CD14-positive monocyte (primary cell): Measurements from ENCODE around the gene SCYL1. TPM values are rescaled to one million over a fixed set of nuclear protein-coding genes. Genes with fewer than 3 reads are reported as not detected.
A peak's percentile ranks its signal among the peaks of the same experiment; 100 is the strongest.

ENCODE experiments used
- DNase-seq, 3 donors: peaks; one replicate each; pipeline ENCODE4 v3.0.0-alpha.2; 2011 to 2022
- H2AFZ ChIP-seq: 2 replicates; pipeline ENCODE4 v1.6.0; 2012; ENCODE audit warnings: mild to moderate bottlenecking, low read depth, low read length, inconsistent platforms; ENCODE audit not compliant: insufficient read depth, poor library complexity, severe bottlenecking
- H3K27ac ChIP-seq, 2 donors: 1 replicate in 1 of 2; 2 replicates in 1 of 2; pipeline ENCODE4 v1.5.1; 2012 to 2013; ENCODE audit warnings: low read length in 2 of 2, control low read depth in 1 of 2, inconsistent platforms in 1 of 2, low read depth in 1 of 2, mild to moderate bottlenecking in 1 of 2
- H3K27me3 ChIP-seq, 2 donors: one replicate each; pipeline versions ENCODE4 v1.6.0 to v1.6.1; 2011 to 2013; ENCODE audit warnings: low read length in 2 of 2; ENCODE audit not compliant: control insufficient read depth in 2 of 2, insufficient read depth in 2 of 2
- H3K36me3 ChIP-seq, 2 donors: replicated peaks in 1 of 2; 1 replicate in 1 of 2; 2 replicates in 1 of 2; pipeline versions ENCODE4 v1.5.1 to v1.6.1; 2012 to 2013; ENCODE audit warnings: low read length in 2 of 2, control low read depth in 1 of 2, inconsistent platforms in 1 of 2, mild to moderate bottlenecking in 1 of 2; ENCODE audit not compliant: insufficient read depth in 2 of 2, control insufficient read depth in 1 of 2
- H3K4me1 ChIP-seq, 2 donors: 1 replicate in 1 of 2; 2 replicates in 1 of 2; pipeline versions ENCODE4 v1.5.1 to v1.6.1; 2012 to 2013; ENCODE audit warnings: low read length in 2 of 2, control low read depth in 1 of 2, inconsistent platforms in 1 of 2, mild to moderate bottlenecking in 1 of 2, moderate library complexity in 1 of 2; ENCODE audit not compliant: insufficient read depth in 2 of 2, control insufficient read depth in 1 of 2
- H3K4me2 ChIP-seq: replicated peaks from 2 replicates; pipeline ENCODE3; 2012; ENCODE audit warnings: low read length, moderate library complexity, mild to moderate bottlenecking; ENCODE audit not compliant: poor library complexity, severe bottlenecking; ENCODE audit errors: extremely low read depth
- H3K4me3 ChIP-seq, 3 experiments: fragments of 200-600 bp in 1 of 3; sonication (generic) in 1 of 3; replicated peaks in 1 of 3; 1 replicate in 2 of 3; 2 replicates in 1 of 3; pipeline ENCODE4 v1.5.1; 2011 to 2013; ENCODE audit warnings: low read length in 3 of 3, mild to moderate bottlenecking in 3 of 3, control low read depth in 2 of 3, low read depth in 2 of 3, inconsistent platforms in 1 of 3, moderate library complexity in 1 of 3
- H3K79me2 ChIP-seq: 2 replicates; pipeline ENCODE4 v1.6.0; 2012; ENCODE audit warnings: mild to moderate bottlenecking, control low read depth, inconsistent platforms, low read length, moderate library complexity; ENCODE audit not compliant: insufficient read depth
- H3K9ac ChIP-seq: 2 replicates; pipeline ENCODE4 v1.6.0; 2017; ENCODE audit warnings: low read length, mild to moderate bottlenecking; ENCODE audit not compliant: insufficient read depth, poor library complexity, severe bottlenecking
- H3K9me3 ChIP-seq, 2 donors: replicated peaks in 1 of 2; 1 replicate in 1 of 2; 2 replicates in 1 of 2; pipeline versions ENCODE4 v1.5.1 to v1.6.1; 2012 to 2013; ENCODE audit warnings: low read length in 2 of 2, control low read depth in 1 of 2; ENCODE audit not compliant: control insufficient read depth in 1 of 2, insufficient read depth in 1 of 2
- H4K20me1 ChIP-seq: 2 replicates; pipeline ENCODE4 v1.6.0; 2012; ENCODE audit warnings: mild to moderate bottlenecking, low read length, control low read depth, moderate library complexity; ENCODE audit not compliant: insufficient read depth
- H3K27ac Mint-ChIP-seq, 7 donors: one replicate each; pipeline ENCODE4 v1.8.0; 2020; ENCODE audit warnings: mild to moderate bottlenecking in 7 of 7, mixed read lengths in 7 of 7, moderate library complexity in 6 of 7, inconsistent platforms in 2 of 7
- H3K27me3 Mint-ChIP-seq, 3 donors: one replicate each; pipeline ENCODE4 v1.8.0; 2021 to 2022; ENCODE audit warnings: low read depth in 3 of 3, mild to moderate bottlenecking in 3 of 3, mixed read lengths in 3 of 3, moderate library complexity in 3 of 3, inconsistent platforms in 1 of 3
- H3K36me3 Mint-ChIP-seq, 2 donors: one replicate each; pipeline ENCODE4 v1.8.0; 2020; ENCODE audit warnings: mixed read lengths in 2 of 2, inconsistent platforms in 1 of 2, mild to moderate bottlenecking in 1 of 2
- H3K4me1 Mint-ChIP-seq: one replicate; pipeline ENCODE4 v1.8.0; 2020; ENCODE audit warnings: mild to moderate bottlenecking, mixed read lengths
- H3K4me3 Mint-ChIP-seq, 2 donors: one replicate each; pipeline ENCODE4 v1.8.0; 2020; ENCODE audit warnings: mild to moderate bottlenecking in 2 of 2, mixed read lengths in 2 of 2, moderate library complexity in 1 of 2
- H3K9me3 Mint-ChIP-seq, 7 donors: one replicate each; pipeline ENCODE4 v1.8.0; 2020 to 2022; ENCODE audit warnings: mixed read lengths in 7 of 7, mild to moderate bottlenecking in 6 of 7, moderate library complexity in 6 of 7, inconsistent platforms in 2 of 7
- WGBS: methylation state at CpG from one replicate; pipeline ENCODE4 v1.1.5; 2013; ENCODE audit warnings: missing lambda C conversion rate; ENCODE audit not compliant: insufficient coverage; 5-methylcytosine and 5-hydroxymethylcytosine counted together
- intact Hi-C, 2 donors: fragments of 100-400 bp; cut with micrococcal nuclease; formaldehyde crosslinking; loops; one replicate each; pipeline versions ENCODE4 v1.15.0 to v1.15.1; 2023
- polyA plus RNA-seq, 3 donors: library from polyadenylated mRNA; depleted of rRNA in 1 of 3; unstranded in 2 of 3; stranded (reverse) in 1 of 3; fragments of 300-500 nt in 2 of 3; fragments of >200 nt in 1 of 3; fragmentation: Illumina TruSeq in 2 of 3; gene quantifications; 1 replicate in 2 of 3; 2 replicates in 1 of 3; pipeline ENCODE4 v1.2.3, GENCODE V29; 2012 to 2021
- TF ChIP-seq, protein P1 (sequence below): fragments of 200-600 bp; IDR thresholded peaks from one replicate; pipeline ENCODE4 v1.8.0; 2022; ENCODE audit warnings: antibody characterized with exemption, mild to moderate bottlenecking

SCYL1 gene
- polyA plus RNA-seq, 3 donors = 18.6 to 71.6 (median 29.7) TPM

DNA sequence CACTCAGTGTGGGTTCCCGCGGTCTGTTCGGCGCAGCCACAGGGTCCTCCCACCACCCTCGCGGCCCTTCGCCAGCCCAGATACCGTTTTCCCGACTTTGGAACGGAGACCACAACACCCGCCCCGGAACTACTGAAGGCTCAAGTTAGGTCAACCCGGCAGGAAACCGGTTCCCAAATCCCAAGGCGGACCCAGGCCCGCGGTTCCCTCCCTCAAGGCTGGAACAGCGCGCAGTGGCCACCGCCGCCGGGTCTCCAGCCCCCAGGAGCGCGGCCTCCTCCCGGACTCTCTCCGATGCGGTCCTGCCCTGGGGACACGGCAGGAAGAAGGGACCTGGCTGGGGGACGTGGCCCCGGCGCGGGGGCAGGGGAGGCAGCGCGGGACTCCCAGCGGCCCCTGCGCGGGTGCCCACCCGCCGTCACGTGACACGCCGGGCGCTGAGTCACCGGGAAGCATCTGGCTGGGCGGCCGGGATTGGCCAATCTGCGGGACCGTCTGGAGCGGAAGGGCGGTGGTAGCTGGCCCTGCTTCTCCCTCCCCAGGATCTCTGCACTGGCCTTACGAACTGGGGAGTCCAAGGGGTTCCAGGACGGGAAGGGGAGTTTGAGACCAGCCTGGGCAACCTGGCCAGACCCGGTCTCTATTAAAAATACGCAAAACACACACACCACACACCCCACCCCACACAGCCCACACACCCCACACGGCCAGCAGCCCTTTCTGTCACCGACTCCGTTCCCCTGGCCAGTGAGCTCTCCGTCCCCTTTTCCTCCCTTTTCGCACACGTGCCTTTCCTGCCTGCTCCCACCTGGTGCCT lies 47.5 kb upstream of the SCYL1 start:
- Mint-ChIP-seq H3K27ac (peak overlapping the region; percentile 98 to 100 (median 99)), H3K9me3 (no peaks in the 10 kb centered on the region), H3K36me3 (no peaks in the 10 kb centered on the region), H3K27me3 (peaks cover 0 to 7% (median 2%) of the 10 kb centered on the region in 3 donors), H3K4me1 (peaks cover 37% of the 10 kb centered on the region), H3K4me3 (peak overlapping the region; percentile 93 to 94)
- Histone ChIP-seq H3K9ac (peak overlapping the region; percentile 98), H2AFZ (peak overlapping the region; percentile 59), H3K4me2 (peak overlapping the region; percentile 80), H4K20me1 (no peaks in the 10 kb centered on the region), H3K27ac (peak overlapping the region; percentile 97 to 100), H3K27me3 (no peaks in the 10 kb centered on the region), H3K79me2 (peaks cover 27% of the 10 kb centered on the region), H3K4me1 (peaks cover 39 to 50% of the 10 kb centered on the region in 2 donors), H3K36me3 (no peaks in the 10 kb centered on the region), H3K9me3 (no peaks in the 10 kb centered on the region), H3K4me3 (peak overlapping the region; percentile 81 to 88 (median 82))
- intact Hi-C loops = loop anchor here (2.0 kb wide), 2 partner anchors 15 to 19 kb away; no protein-coding TSS in a partner anchor
- 0% methylated on average over 56 of the region's 60 CpGs for WGBS
- TF ChIP-seq, protein P1, sequence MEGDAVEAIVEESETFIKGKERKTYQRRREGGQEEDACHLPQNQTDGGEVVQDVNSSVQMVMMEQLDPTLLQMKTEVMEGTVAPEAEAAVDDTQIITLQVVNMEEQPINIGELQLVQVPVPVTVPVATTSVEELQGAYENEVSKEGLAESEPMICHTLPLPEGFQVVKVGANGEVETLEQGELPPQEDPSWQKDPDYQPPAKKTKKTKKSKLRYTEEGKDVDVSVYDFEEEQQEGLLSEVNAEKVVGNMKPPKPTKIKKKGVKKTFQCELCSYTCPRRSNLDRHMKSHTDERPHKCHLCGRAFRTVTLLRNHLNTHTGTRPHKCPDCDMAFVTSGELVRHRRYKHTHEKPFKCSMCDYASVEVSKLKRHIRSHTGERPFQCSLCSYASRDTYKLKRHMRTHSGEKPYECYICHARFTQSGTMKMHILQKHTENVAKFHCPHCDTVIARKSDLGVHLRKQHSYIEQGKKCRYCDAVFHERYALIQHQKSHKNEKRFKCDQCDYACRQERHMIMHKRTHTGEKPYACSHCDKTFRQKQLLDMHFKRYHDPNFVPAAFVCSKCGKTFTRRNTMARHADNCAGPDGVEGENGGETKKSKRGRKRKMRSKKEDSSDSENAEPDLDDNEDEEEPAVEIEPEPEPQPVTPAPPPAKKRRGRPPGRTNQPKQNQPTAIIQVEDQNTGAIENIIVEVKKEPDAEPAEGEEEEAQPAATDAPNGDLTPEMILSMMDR = no peak
- peak; percentile 96 to 98 (median 96) for DNase-seq

DNA sequence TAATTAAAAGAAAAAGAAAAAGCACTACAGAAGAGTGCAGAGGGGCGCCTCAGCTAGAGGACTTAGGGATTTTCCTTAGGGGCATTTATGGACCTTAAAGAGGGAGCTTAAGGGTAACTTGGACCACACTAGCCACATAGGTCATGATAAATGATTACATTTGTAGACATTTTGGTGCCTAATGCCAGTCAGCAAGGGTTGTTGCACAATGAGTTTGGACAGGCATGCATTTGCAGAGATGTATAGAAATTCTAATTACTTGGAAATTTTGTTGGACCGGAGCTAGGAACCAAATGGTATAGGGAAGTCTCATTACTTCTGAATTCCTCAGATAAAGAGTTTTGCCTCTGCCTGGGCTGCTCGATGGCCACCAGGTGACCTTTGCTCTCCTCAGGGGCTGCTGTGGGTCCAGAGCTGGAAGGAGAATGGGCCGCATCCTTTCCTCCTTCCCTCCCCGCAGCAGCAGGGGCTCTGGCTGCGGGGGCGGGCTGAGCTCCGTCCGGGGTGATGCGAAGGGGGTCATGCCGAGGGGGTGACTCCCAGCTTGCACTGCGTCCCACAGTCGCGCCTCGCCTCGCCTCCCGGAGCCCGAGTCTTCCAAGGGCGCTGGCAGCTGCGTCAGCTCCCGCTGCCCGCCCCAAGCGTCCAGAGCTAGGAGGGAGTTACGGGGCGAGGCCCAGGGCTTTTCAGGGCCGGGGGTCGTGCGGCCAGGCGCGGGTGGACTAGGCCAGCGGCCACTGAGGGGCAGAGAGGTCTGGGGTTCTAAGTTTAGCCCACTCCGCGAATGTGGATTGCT lies 46.3 kb upstream of the SCYL1 start:
- peak in 1 of 3 donors; percentile 37 for DNase-seq
- H2AFZ ChIP-seq = no peak overlapping the region
- Mint-ChIP-seq H3K27me3 (peaks cover 0 to 7% (median 0%) of the 10 kb centered on the region in 3 donors), H3K4me1 (peaks cover 32% of the 10 kb centered on the region), H3K27ac (peak overlapping the region in 5 of 7 donors; percentile 42 to 99 (median 68)), H3K9me3 (no peaks in the 10 kb centered on the region), H3K4me3 (no peak overlapping the region), H3K36me3 (no peaks in the 10 kb centered on the region)
- intact Hi-C loops = no loop called here
- H3K4me1 ChIP-seq = peaks cover 29 to 40% of the 10 kb centered on the region in 2 donors
- H3K4me3 ChIP-seq = no peak overlapping the region
- 94% methylated on average over 30 of the region's 33 CpGs for WGBS
- H3K79me2 ChIP-seq = peaks cover 27% of the 10 kb centered on the region
- no peaks in the 10 kb centered on the region for H3K36me3 ChIP-seq
- H3K9me3 ChIP-seq = no peaks in the 10 kb centered on the region
- H3K27ac ChIP-seq = peak overlapping the region; percentile 97 to 100
- H3K9ac ChIP-seq = peak overlapping the region; percentile 98
- no peaks in the 10 kb centered on the region for H3K27me3 ChIP-seq
- H3K4me2 ChIP-seq = peak overlapping the region; percentile 80
- no peaks in the 10 kb centered on the region for H4K20me1 ChIP-seq
- TF ChIP-seq, protein P1 = no peak
